GM23338 (cell line): Measurements from ENCODE around the gene CHST10. TPM values are rescaled to one million over a fixed set of nuclear protein-coding genes. Genes with fewer than 3 reads are reported as not detected.

Experiments used
- ATAC-seq: fragments of 200-7000 bp; cut with Tn5 transposase; 3 replicates; pipeline ENCODE4 v1.9.1; 2020
- DNase-seq: peaks from one replicate; pipeline ENCODE4 v3.0.0-alpha.2; 2015; ENCODE audit warnings: low spot score
- H2AFZ ChIP-seq: fragments of 200-600 bp; sonication (generic); 2 replicates; pipeline ENCODE4 v1.8.0; 2016; ENCODE audit warnings: antibody characterized with exemption, mild to moderate bottlenecking, moderate library complexity
- H3F3A ChIP-seq: fragments of 200-600 bp; sonication (generic); replicated peaks from 2 replicates; pipeline ENCODE4 v1.8.0; 2017; ENCODE audit warnings: antibody characterized with exemption, mixed run types, low read depth
- H3K27ac ChIP-seq: fragments of 200-600 bp; sonication (generic); 2 replicates; pipeline ENCODE4 v1.6.1; 2016; ENCODE audit warnings: low read depth
- H3K27me3 ChIP-seq: fragments of 200-600 bp; sonication (generic); 2 replicates; pipeline ENCODE4 v1.8.0; 2016; ENCODE audit warnings: mild to moderate bottlenecking, mixed run types, moderate library complexity; ENCODE audit not compliant: insufficient read depth
- H3K36me3 ChIP-seq: fragments of 200-600 bp; sonication (generic); 2 replicates; pipeline ENCODE4 v1.8.0; 2016; ENCODE audit warnings: mild to moderate bottlenecking; ENCODE audit not compliant: insufficient read depth
- H3K4me1 ChIP-seq: fragments of 200-600 bp; sonication (generic); 2 replicates; pipeline ENCODE4 v1.8.0; 2016; ENCODE audit warnings: mild to moderate bottlenecking, moderate library complexity; ENCODE audit not compliant: insufficient read depth
- H3K4me2 ChIP-seq: fragments of 200-600 bp; sonication (generic); 2 replicates; pipeline ENCODE4 v1.7.1; 2017; ENCODE audit warnings: mixed run types
- H3K4me3 ChIP-seq: fragments of 200-600 bp; sonication (generic); 2 replicates; pipeline ENCODE4 v1.6.1; 2016; ENCODE audit warnings: mixed run types
- H3K79me2 ChIP-seq: fragments of 200-600 bp; sonication (generic); replicated peaks from 2 replicates; pipeline ENCODE4 v1.8.0; 2017; ENCODE audit warnings: mild to moderate bottlenecking; ENCODE audit not compliant: insufficient read depth
- H3K9me2 ChIP-seq: fragments of 200-600 bp; sonication (generic); 2 replicates; pipeline ENCODE4 v1.8.0; 2017; ENCODE audit not compliant: insufficient read depth
- H4K20me1 ChIP-seq: fragments of 200-600 bp; sonication (generic); replicated peaks from 2 replicates; pipeline ENCODE4 v1.8.0; 2017; ENCODE audit warnings: mild to moderate bottlenecking; ENCODE audit not compliant: insufficient read depth
- H3K27ac Mint-ChIP-seq: 2 replicates; pipeline ENCODE4 v1.8.0; 2020; ENCODE audit warnings: inconsistent platforms, mild to moderate bottlenecking, moderate library complexity, mixed read lengths
- H3K27me3 Mint-ChIP-seq: 3 replicates; pipeline ENCODE4 v1.8.0; 2022; ENCODE audit warnings: low read depth, mild to moderate bottlenecking, moderate library complexity, mixed read lengths, inconsistent platforms; ENCODE audit not compliant: insufficient read depth, poor library complexity
- H3K36me3 Mint-ChIP-seq: 3 replicates; pipeline ENCODE4 v1.8.0; 2021; ENCODE audit warnings: low read depth, mild to moderate bottlenecking, inconsistent platforms, moderate library complexity, mixed read lengths
- H3K4me1 Mint-ChIP-seq: 3 replicates; pipeline ENCODE4 v1.8.0; 2020; ENCODE audit warnings: mild to moderate bottlenecking, inconsistent platforms, mixed read lengths
- H3K4me3 Mint-ChIP-seq: 3 replicates; pipeline ENCODE4 v1.8.0; 2021; ENCODE audit warnings: moderate library complexity, mild to moderate bottlenecking, inconsistent platforms, mixed read lengths
- H3K9me3 Mint-ChIP-seq: 3 replicates; pipeline ENCODE4 v1.8.0; 2020; ENCODE audit warnings: moderate library complexity, mild to moderate bottlenecking, inconsistent platforms, mixed read lengths
- EZH2phosphoT487 ChIP-seq: fragments of 200-600 bp; sonication (generic); IDR thresholded peaks from one replicate; pipeline ENCODE4 v1.8.1; 2018; ENCODE audit warnings: antibody characterized with exemption; ENCODE audit not compliant: unreplicated experiment
- NANOG ChIP-seq: IDR thresholded peaks from 2 replicates; pipeline ENCODE4 v1.6.1; 2016; ENCODE audit warnings: antibody characterized with exemption, borderline replicate concordance
- POLR2AphosphoS5 ChIP-seq: IDR thresholded peaks from 2 replicates; pipeline ENCODE4 v1.6.1; 2016; ENCODE audit warnings: antibody characterized with exemption, low read depth
- REST ChIP-seq: IDR thresholded peaks from one replicate; pipeline ENCODE4 v1.6.1; 2018; ENCODE audit warnings: antibody characterized with exemption; ENCODE audit not compliant: unreplicated experiment
- STAT1 ChIP-seq: IDR thresholded peaks from one replicate; pipeline ENCODE4 v1.6.1; 2016; ENCODE audit warnings: antibody characterized with exemption; ENCODE audit not compliant: unreplicated experiment
- ZNF114 ChIP-seq: fragments of 250-450 bp; sonication (Bioruptor Pico); IDR thresholded peaks from 2 replicates; pipeline ENCODE4 v1.5.0; 2020; ENCODE audit warnings: mild to moderate bottlenecking, moderate library complexity
- ZNF331 ChIP-seq: fragments of 250-450 bp; sonication (Bioruptor Pico); IDR thresholded peaks from 2 replicates; pipeline ENCODE4 v1.5.0; 2020; ENCODE audit warnings: low read depth, mild to moderate bottlenecking, moderate library complexity
- polyA plus RNA-seq: library from polyadenylated mRNA; unstranded; fragments of >200 nt; fragmentation: Nextera tagmentation; extraction: Ambion mirVana; gene quantifications from 2 replicates; pipeline ENCODE4 v1.2.1, GENCODE V29; 2016
- total RNA-seq: library from RNA; depleted of rRNA; stranded (reverse); fragments of >200 nt; shearing (Covaris generic); gene quantifications from 2 replicates; pipeline ENCODE4 v1.2.3, GENCODE V29; 2014
- TF ChIP-seq, protein P1 (sequence below): IDR thresholded peaks from 2 replicates; pipeline ENCODE4 v1.6.1; 2016; ENCODE audit warnings: antibody characterized with exemption

Gene CHST10
- total and polyA plus RNA-seq, 2 experiments from 2014 or later, result 7.7 to 24.5 TPM

GRCh38 chr2:100403722-100404121 lies 13.7 kb downstream of the CHST10 start:
- peaks cover 70% of the 10 kb centered on the region for H3K36me3 Mint-ChIP-seq
- Histone ChIP-seq H3K4me1 (no peaks in the 10 kb centered on the region), H3F3A (no peaks in the 10 kb centered on the region), H3K79me2 (peaks cover 10% of the 10 kb centered on the region), H3K27ac (no peak overlapping the region), H3K9me2 (no peaks in the 10 kb centered on the region), H2AFZ (no peak overlapping the region), H3K27me3 (no peaks in the 10 kb centered on the region), H4K20me1 (no peaks in the 10 kb centered on the region; the same call in none of the 2 replicates), H3K4me3 (no peak overlapping the region), H3K4me2 (no peak overlapping the region), H3K36me3 (0 out of 2 replicates have a peak, but pooled peaks cover 12% of the 10 kb centered on the region)
- no peaks in the 10 kb centered on the region; the same call in 2 of the 3 replicates for H3K9me3 Mint-ChIP-seq
- no peak for ATAC-seq
- no peak for DNase-seq
- no peak overlapping the region for H3K4me3 Mint-ChIP-seq
- H3K27ac Mint-ChIP-seq, result no peak overlapping the region
- TF ChIP-seq POLR2AphosphoS5 (no peak), STAT1 (no peak), ZNF331 (CRISPR knock-in tag) (no peak), NANOG (no peak), REST (no peak), ZNF114 (no peak), EZH2phosphoT487 (no peak)
- TF ChIP-seq, protein P1, sequence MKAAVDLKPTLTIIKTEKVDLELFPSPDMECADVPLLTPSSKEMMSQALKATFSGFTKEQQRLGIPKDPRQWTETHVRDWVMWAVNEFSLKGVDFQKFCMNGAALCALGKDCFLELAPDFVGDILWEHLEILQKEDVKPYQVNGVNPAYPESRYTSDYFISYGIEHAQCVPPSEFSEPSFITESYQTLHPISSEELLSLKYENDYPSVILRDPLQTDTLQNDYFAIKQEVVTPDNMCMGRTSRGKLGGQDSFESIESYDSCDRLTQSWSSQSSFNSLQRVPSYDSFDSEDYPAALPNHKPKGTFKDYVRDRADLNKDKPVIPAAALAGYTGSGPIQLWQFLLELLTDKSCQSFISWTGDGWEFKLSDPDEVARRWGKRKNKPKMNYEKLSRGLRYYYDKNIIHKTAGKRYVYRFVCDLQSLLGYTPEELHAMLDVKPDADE, result no peak
- H3K27me3 Mint-ChIP-seq, result peaks cover 6% of the 10 kb centered on the region
- H3K4me1 Mint-ChIP-seq, result peaks cover 21% of the 10 kb centered on the region

DNA sequence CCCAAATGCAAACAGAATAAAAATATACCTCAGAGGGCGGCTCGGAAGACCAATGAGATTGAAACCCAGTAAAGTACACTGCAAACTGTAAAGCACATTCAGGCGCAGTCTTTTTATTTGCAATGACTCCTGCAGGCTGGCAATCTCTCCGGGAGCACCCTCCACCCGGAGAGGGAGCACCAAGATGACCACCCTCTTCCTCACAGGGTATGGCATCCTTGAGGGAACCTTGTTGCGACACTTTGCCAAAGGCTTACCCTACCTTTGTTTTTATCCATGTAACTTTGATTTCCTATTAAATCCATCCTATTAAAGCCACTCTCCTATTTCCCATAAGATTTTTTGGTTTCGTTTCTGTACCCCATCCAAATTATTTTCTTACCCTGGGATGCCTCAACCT lies 16.2 kb downstream of the CHST10 start:
- no peak overlapping the region for H3K27ac ChIP-seq
- H3K9me2 ChIP-seq, result no peaks in the 10 kb centered on the region
- no peaks in the 10 kb centered on the region for H3K4me1 ChIP-seq
- H3K4me2 ChIP-seq, result no peak overlapping the region
- H3K4me3 ChIP-seq, result no peak overlapping the region
- H4K20me1 ChIP-seq, result no peaks in the 10 kb centered on the region; the same call in 1 of the 2 replicates
- Mint-ChIP-seq H3K27me3 (peaks cover 5% of the 10 kb centered on the region), H3K4me3 (no peak overlapping the region), H3K4me1 (peaks cover 4% of the 10 kb centered on the region; the same call in 1 of the 3 replicates), H3K27ac (no peak overlapping the region), H3K36me3 (peaks cover 69% of the 10 kb centered on the region), H3K9me3 (no peaks in the 10 kb centered on the region; the same call in 2 of the 3 replicates)
- H2AFZ ChIP-seq, result no peak overlapping the region
- no peaks in the 10 kb centered on the region for H3F3A ChIP-seq
- 0 out of 2 replicates have a peak, but pooled peaks cover 12% of the 10 kb centered on the region for H3K36me3 ChIP-seq
- no peak for TF ChIP-seq ZNF331 (CRISPR knock-in tag)
- no peak for TF ChIP-seq STAT1
- H3K27me3 ChIP-seq, result no peaks in the 10 kb centered on the region
- no peaks in the 10 kb centered on the region; the same call in 1 of the 2 replicates for H3K79me2 ChIP-seq
- DNase-seq (no peak), ATAC-seq (no peak)
